Measurements from ENCODE around the gene INAFM1.

Gene INAFM1

DNA sequence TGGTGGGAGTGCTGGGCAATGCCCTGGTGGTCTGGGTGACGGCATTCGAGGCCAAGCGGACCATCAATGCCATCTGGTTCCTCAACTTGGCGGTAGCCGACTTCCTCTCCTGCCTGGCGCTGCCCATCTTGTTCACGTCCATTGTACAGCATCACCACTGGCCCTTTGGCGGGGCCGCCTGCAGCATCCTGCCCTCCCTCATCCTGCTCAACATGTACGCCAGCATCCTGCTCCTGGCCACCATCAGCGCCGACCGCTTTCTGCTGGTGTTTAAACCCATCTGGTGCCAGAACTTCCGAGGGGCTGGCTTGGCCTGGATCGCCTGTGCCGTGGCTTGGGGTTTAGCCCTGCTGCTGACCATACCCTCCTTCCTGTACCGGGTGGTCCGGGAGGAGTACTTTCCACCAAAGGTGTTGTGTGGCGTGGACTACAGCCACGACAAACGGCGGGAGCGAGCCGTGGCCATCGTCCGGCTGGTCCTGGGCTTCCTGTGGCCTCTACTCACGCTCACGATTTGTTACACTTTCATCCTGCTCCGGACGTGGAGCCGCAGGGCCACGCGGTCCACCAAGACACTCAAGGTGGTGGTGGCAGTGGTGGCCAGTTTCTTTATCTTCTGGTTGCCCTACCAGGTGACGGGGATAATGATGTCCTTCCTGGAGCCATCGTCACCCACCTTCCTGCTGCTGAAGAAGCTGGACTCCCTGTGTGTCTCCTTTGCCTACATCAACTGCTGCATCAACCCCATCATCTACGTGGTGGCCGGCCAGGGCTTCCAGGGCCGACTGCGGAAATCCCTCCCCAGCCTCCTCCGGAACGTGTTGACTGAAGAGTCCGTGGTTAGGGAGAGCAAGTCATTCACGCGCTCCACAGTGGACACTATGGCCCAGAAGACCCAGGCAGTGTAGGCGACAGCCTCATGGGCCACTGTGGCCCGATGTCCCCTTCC lies 45.5 kb downstream of the INAFM1 start:
- H3K27ac ChIP-seq: no peak overlapping the region
- no peak for DNase-seq

DNA sequence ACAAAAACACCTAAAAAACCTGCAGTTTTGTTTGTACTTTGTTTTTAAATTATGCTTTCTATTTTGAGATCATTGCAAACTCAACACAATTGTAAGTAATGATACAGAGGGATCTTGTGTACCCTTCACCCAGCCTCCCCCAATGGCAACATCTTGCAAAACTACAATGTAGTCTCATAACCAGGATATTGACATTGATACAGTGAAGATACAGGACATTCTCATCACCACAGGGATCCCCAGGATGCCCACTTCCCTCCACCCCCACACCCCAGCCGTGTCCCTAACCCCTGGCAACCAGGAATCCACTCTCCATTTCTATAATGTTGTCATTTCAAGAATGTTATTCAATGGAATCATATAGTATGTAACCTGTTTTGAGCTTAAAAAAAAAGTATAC lies 46.9 kb downstream of the INAFM1 start:
- H3K27ac ChIP-seq: no peak overlapping the region
- no peak for DNase-seq
- H3K36me3 ChIP-seq: no peaks in the 10 kb centered on the region
- H3K4me3 ChIP-seq (ENCODE audit: low read depth, low read length): no peak overlapping the region
- TF ChIP-seq, protein P1, sequence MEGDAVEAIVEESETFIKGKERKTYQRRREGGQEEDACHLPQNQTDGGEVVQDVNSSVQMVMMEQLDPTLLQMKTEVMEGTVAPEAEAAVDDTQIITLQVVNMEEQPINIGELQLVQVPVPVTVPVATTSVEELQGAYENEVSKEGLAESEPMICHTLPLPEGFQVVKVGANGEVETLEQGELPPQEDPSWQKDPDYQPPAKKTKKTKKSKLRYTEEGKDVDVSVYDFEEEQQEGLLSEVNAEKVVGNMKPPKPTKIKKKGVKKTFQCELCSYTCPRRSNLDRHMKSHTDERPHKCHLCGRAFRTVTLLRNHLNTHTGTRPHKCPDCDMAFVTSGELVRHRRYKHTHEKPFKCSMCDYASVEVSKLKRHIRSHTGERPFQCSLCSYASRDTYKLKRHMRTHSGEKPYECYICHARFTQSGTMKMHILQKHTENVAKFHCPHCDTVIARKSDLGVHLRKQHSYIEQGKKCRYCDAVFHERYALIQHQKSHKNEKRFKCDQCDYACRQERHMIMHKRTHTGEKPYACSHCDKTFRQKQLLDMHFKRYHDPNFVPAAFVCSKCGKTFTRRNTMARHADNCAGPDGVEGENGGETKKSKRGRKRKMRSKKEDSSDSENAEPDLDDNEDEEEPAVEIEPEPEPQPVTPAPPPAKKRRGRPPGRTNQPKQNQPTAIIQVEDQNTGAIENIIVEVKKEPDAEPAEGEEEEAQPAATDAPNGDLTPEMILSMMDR (IDR thresholded peaks at IDR 0.05; ENCODE audit: low read depth, low read length): no peak
- no peaks in the 10 kb centered on the region for H3K27me3 ChIP-seq (ENCODE audit: insufficient read depth, low read depth, severe bottlenecking)
- peaks cover 4% of the 10 kb centered on the region for H3K9me3 ChIP-seq (ENCODE audit: severe bottlenecking)

More for the DNA sequence above, 45.5 kb downstream of the INAFM1 start:
- Histone ChIP-seq H3K4me3 (ENCODE audit: low read depth, low read length) (no peak overlapping the region), H3K36me3 (no peaks in the 10 kb centered on the region), H3K27me3 (ENCODE audit: insufficient read depth, low read depth, severe bottlenecking) (no peaks in the 10 kb centered on the region), H3K9me3 (ENCODE audit: severe bottlenecking) (peaks cover 4% of the 10 kb centered on the region)
- TF ChIP-seq, protein P1 (IDR thresholded peaks at IDR 0.05; ENCODE audit: low read depth, low read length): no peak

DNA sequence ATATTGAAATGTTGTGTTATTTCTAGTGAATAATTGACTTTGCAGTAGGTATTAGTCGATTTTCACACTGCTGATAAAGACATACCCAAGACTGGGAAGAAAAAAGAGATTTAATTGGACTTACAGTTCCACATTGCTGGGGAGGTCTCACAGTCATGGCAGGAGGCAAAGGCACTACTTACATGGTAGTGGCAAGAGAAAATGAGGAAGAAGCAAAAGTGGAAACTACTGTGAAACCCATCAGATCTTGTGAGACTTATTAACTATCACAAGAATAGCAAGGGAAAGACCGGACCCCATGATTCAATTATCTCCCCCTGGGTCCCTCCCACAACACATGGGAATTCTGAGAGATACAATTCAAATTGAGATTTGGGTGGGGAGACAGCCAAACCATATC lies 47.4 kb downstream of the INAFM1 start:
- TF ChIP-seq, protein P1 (IDR thresholded peaks at IDR 0.05; ENCODE audit: low read depth, low read length): no peak
- Histone ChIP-seq H3K27me3 (ENCODE audit: insufficient read depth, low read depth, severe bottlenecking) (no peaks in the 10 kb centered on the region), H3K27ac (no peak overlapping the region), H3K36me3 (no peaks in the 10 kb centered on the region), H3K9me3 (ENCODE audit: severe bottlenecking) (peaks cover 4% of the 10 kb centered on the region), H3K4me3 (ENCODE audit: low read depth, low read length) (no peak overlapping the region)
- no peak for DNase-seq

DNA sequence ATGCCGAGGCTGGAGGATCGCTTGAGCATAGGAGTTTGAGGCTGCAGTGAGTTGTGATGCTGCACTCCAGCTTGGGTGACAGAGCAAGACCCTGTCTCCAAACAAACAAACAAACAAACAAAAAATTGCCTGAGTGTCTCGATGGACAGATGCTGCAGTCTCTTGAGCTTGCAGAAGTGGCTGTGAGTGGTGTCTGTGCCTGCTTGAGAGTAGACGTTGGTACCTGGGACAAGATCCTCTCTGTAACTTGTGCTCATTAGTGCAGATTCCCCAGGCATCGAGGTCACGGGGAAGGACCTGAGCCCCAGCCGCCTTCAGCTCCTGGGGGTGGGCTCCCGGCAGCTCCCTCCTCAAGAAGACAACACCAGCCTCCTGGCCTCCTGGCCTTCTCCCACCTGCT lies 48.7 kb downstream of the INAFM1 start:
- Histone ChIP-seq H3K9me3 (ENCODE audit: severe bottlenecking) (peaks cover 4% of the 10 kb centered on the region), H3K27me3 (ENCODE audit: insufficient read depth, low read depth, severe bottlenecking) (no peaks in the 10 kb centered on the region), H3K4me3 (ENCODE audit: low read depth, low read length) (no peak overlapping the region), H3K36me3 (no peaks in the 10 kb centered on the region), H3K27ac (no peak overlapping the region)
- TF ChIP-seq, protein P1 (IDR thresholded peaks at IDR 0.05; ENCODE audit: low read depth, low read length): no peak
- DNase-seq: no peak

DNA sequence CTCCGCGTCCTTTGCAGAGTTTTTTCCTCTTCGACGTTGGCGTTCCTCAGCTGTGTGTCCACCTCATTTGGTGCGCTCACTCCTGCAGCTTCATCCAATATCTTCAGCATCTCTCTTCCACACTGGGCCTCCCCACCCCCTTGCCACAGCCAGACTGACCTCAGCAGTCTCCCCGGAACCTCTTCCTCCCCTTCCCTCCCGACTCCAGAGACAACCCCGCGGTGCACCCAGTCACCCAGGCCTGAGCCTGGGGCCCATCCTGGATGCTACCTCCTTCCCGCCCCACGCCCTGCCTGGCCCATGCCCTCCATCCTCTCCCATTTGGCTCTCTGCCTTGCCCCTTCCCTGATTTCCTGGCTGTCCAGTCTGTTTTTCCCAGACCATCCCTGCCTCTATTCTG lies 49.2 kb downstream of the INAFM1 start:
- TF ChIP-seq, protein P1 (IDR thresholded peaks at IDR 0.05; ENCODE audit: low read depth, low read length): no peak
- Histone ChIP-seq H3K9me3 (ENCODE audit: severe bottlenecking) (peaks cover 4% of the 10 kb centered on the region), H3K27me3 (ENCODE audit: insufficient read depth, low read depth, severe bottlenecking) (no peaks in the 10 kb centered on the region), H3K27ac (no peak overlapping the region), H3K4me3 (ENCODE audit: low read depth, low read length) (no peak overlapping the region), H3K36me3 (no peaks in the 10 kb centered on the region)
- DNase-seq: no peak

Measured in WERI-Rb-1 (cell line).